ENCODE data around the gene CPNE9. TPM values are rescaled to one million over a fixed set of nuclear protein-coding genes. Genes with fewer than 3 reads are reported as not detected.

Gene CPNE9
- total RNA-seq, 2 experiments from 2014 or later: not detected

GRCh38 chr3:9739181-9739580, 35.5 kb downstream of the CPNE9 start:
- intact Hi-C loops (cut with micrococcal nuclease): no loop called here
- ChIA-PET CTCF (interaction anchor here (2.5 to 4.7 kb wide), 2 partner anchors 10 to 12 kb away, joined by 9 to 35 read pairs; partner anchors contain the start of gene OGG1), POLR2A (interaction anchor here (1.0 to 2.2 kb wide), 2 partner anchors 10 to 41 kb away, joined by 4 to 7 read pairs; partner anchors contain the start of gene OGG1)
- DNase-seq (no peak), ATAC-seq (no peak)
- no peaks in the 10 kb centered on the region for H3K27me3 Mint-ChIP-seq
- no peak overlapping the region for H3K27ac Mint-ChIP-seq
- H3K36me3 Mint-ChIP-seq (ENCODE audit: low read depth): peaks cover 62% of the 10 kb centered on the region
- H3K9me3 Mint-ChIP-seq: no peaks in the 10 kb centered on the region
- peaks cover 30% of the 10 kb centered on the region for H3K4me1 Mint-ChIP-seq (ENCODE audit: low read depth)
- TF ChIP-seq CTCF (IDR thresholded peaks at IDR 0.05): no peak
- no peak overlapping the region for H3K4me3 Mint-ChIP-seq

GRCh38 chr3:9742560-9742959, 38.9 kb downstream of the CPNE9 start:
- CTCF ChIA-PET: no interaction called here
- no peak for TF ChIP-seq CTCF (IDR thresholded peaks at IDR 0.05)
- peaks cover 53% of the 10 kb centered on the region for H3K36me3 Mint-ChIP-seq (ENCODE audit: low read depth)
- peaks cover 13% of the 10 kb centered on the region for H3K4me1 Mint-ChIP-seq (ENCODE audit: low read depth)
- no peaks in the 10 kb centered on the region for H3K9me3 Mint-ChIP-seq
- no peaks in the 10 kb centered on the region for H3K27me3 Mint-ChIP-seq
- ATAC-seq (no peak), DNase-seq (no peak)
- intact Hi-C loops (cut with micrococcal nuclease): no loop called here
- POLR2A ChIA-PET: interaction anchor here (1.3 to 3.4 kb wide), 2 partner anchors 10 to 21 kb away, joined by 3 to 23 read pairs; partner anchors contain the start of gene BRPF1
- no peak overlapping the region for H3K27ac Mint-ChIP-seq
- H3K4me3 Mint-ChIP-seq: no peak overlapping the region

GRCh38 chr3:9743548-9743947, 39.9 kb downstream of the CPNE9 start:
- ATAC-seq (no peak), DNase-seq (no peak)
- Mint-ChIP-seq H3K4me3 (no peak overlapping the region), H3K4me1 (ENCODE audit: low read depth) (peaks cover 13% of the 10 kb centered on the region), H3K36me3 (ENCODE audit: low read depth) (peaks cover 56% of the 10 kb centered on the region), H3K9me3 (no peaks in the 10 kb centered on the region), H3K27ac (no peak overlapping the region), H3K27me3 (no peaks in the 10 kb centered on the region)
- POLR2A ChIA-PET: interaction anchor here (3.4 kb wide), 1 partner anchor 11 kb away, joined by 23 read pairs; the partner anchor contains the start of gene BRPF1
- intact Hi-C loops (cut with micrococcal nuclease): no loop called here
- no peak for TF ChIP-seq CTCF (IDR thresholded peaks at IDR 0.05)
- CTCF ChIA-PET: interaction anchor here (2.0 kb wide), 1 partner anchor 11 kb away, joined by 9 read pairs; no protein-coding TSS in a partner anchor

GRCh38 chr3:9744162-9744561, 40.5 kb downstream of the CPNE9 start:
- H3K4me1 Mint-ChIP-seq (ENCODE audit: low read depth): peaks cover 16% of the 10 kb centered on the region
- no peak for DNase-seq
- ATAC-seq: no peak
- H3K27ac Mint-ChIP-seq: no peak overlapping the region
- intact Hi-C loops (cut with micrococcal nuclease): no loop called here
- ChIA-PET CTCF (interaction anchor here (1.2 to 2.0 kb wide), 2 partner anchors 11 to 17 kb away, joined by 5 to 9 read pairs; no protein-coding TSS in a partner anchor), POLR2A (interaction anchor here (0.9 to 3.4 kb wide), 3 partner anchors 8 to 11 kb away, joined by 3 to 23 read pairs (median 5); partner anchors contain the start of gene BRPF1)
- no peak for TF ChIP-seq CTCF (IDR thresholded peaks at IDR 0.05)
- H3K27me3 Mint-ChIP-seq: no peaks in the 10 kb centered on the region
- no peak overlapping the region for H3K4me3 Mint-ChIP-seq
- no peaks in the 10 kb centered on the region for H3K9me3 Mint-ChIP-seq
- peaks cover 57% of the 10 kb centered on the region for H3K36me3 Mint-ChIP-seq (ENCODE audit: low read depth)

GRCh38 chr3:9745521-9745920, 41.9 kb downstream of the CPNE9 start:
- peaks cover 58% of the 10 kb centered on the region for H3K36me3 Mint-ChIP-seq (ENCODE audit: low read depth)
- H3K4me3 Mint-ChIP-seq: no peak overlapping the region
- POLR2A ChIA-PET: interaction anchor here (0.7 to 7.4 kb wide), 4 partner anchors 9 to 15 kb away, joined by 3 to 50 read pairs (median 6); partner anchors contain the start of gene BRPF1
- intact Hi-C loops (cut with micrococcal nuclease): no loop called here
- no peak overlapping the region for H3K27ac Mint-ChIP-seq
- no peaks in the 10 kb centered on the region for H3K9me3 Mint-ChIP-seq
- no peak for TF ChIP-seq CTCF (IDR thresholded peaks at IDR 0.05)
- DNase-seq (no peak), ATAC-seq (no peak)
- H3K27me3 Mint-ChIP-seq: no peaks in the 10 kb centered on the region
- H3K4me1 Mint-ChIP-seq (ENCODE audit: low read depth): peaks cover 19% of the 10 kb centered on the region
- CTCF ChIA-PET: interaction anchor here (1.4 to 1.6 kb wide), 2 partner anchors 9 to 18 kb away, joined by 4 to 7 read pairs; no protein-coding TSS in a partner anchor

All from activated CD8-positive, alpha-beta T cell treated with anti-CD3 and anti-CD28 coated beads for 36 hours (primary cell).